ENCODE measurements around the gene GALNT10.
A peak's percentile ranks its signal among the peaks of the same experiment; 100 is the strongest.

Gene GALNT10

GRCh38 chr5:154329519-154330040, 139.0 kb downstream of the GALNT10 start:
- no peak for DNase-seq

GRCh38 chr5:154330097-154330667, 139.6 kb downstream of the GALNT10 start:
- no peak for DNase-seq

- no peak for DNase-seq
These were observed 140.7 kb downstream of the GALNT10 start for GRCh38 chr5:154331232-154331631.

GRCh38 chr5:154331924-154332323, 141.4 kb downstream of the GALNT10 start:
- no peak for DNase-seq

GRCh38 chr5:154332451-154332850, 141.9 kb downstream of the GALNT10 start:
- DNase-seq, result no peak

- no peak for DNase-seq
These were observed 142.5 kb downstream of the GALNT10 start for GRCh38 chr5:154333016-154333415.

GRCh38 chr5:154334406-154335064, 144.0 kb downstream of the GALNT10 start:
- no peak for DNase-seq

GRCh38 chr5:154335065-154335448, 144.5 kb downstream of the GALNT10 start:
- DNase-seq, result no peak

- DNase-seq, result no peak
These were observed 151.1 kb downstream of the GALNT10 start for GRCh38 chr5:154341620-154342019.

- no peak for DNase-seq
These were observed 151.7 kb downstream of the GALNT10 start for GRCh38 chr5:154342211-154342610.

GRCh38 chr5:154342963-154343362, 152.4 kb downstream of the GALNT10 start:
- no peak for DNase-seq

- DNase-seq, result no peak
These were observed 153.9 kb downstream of the GALNT10 start for GRCh38 chr5:154344461-154344860.

GRCh38 chr5:154345255-154345952, 154.9 kb downstream of the GALNT10 start:
- DNase-seq, result no peak

GRCh38 chr5:154346427-154346826, 155.9 kb downstream of the GALNT10 start:
- DNase-seq, result no peak

GRCh38 chr5:154349626-154350264, 159.2 kb downstream of the GALNT10 start:
- DNase-seq, result no peak

GRCh38 chr5:154351141-154351540, 160.6 kb downstream of the GALNT10 start:
- no peak for DNase-seq

- DNase-seq, result no peak
These were observed 161.0 kb downstream of the GALNT10 start for GRCh38 chr5:154351566-154351965.

- DNase-seq, result no peak
These were observed 162.5 kb downstream of the GALNT10 start for GRCh38 chr5:154352960-154353548.

GRCh38 chr5:154355129-154355611, 164.6 kb downstream of the GALNT10 start:
- DNase-seq, result no peak

GRCh38 chr5:154356020-154356655, 165.6 kb downstream of the GALNT10 start:
- peak; percentile 45 for DNase-seq

- DNase-seq, result no peak
These were observed 166.4 kb downstream of the GALNT10 start for GRCh38 chr5:154356958-154357357.

GRCh38 chr5:154358516-154359220, 168.1 kb downstream of the GALNT10 start:
- DNase-seq, result no peak
